ENCODE results near the gene CAP1.
"Not testable (repeated sequence)": the region's sequence is repeated elsewhere in the genome, so short reads cannot be mapped to it uniquely, and the experiment has no call there.

CAP1 gene

GRCh38 chr1:40081871-40082270 is 41.3 kb downstream of the CAP1 start:
- Histone ChIP-seq H3K4me1 (ENCODE audit: control insufficient read depth, insufficient read depth, low read length) (no peaks in the 10 kb centered on the region), H3K27ac (ENCODE audit: low read depth, low read length) (no peak overlapping the region), H3K9me3 (ENCODE audit: control insufficient read depth, insufficient read depth, low read length) (no peaks in the 10 kb centered on the region), H3K4me3 (ENCODE audit: low read depth, low read length) (no peak overlapping the region), H3K36me3 (ENCODE audit: control insufficient read depth, insufficient read depth, low read length) (peaks cover 70% of the 10 kb centered on the region), H3K27me3 (ENCODE audit: control insufficient read depth, insufficient read depth, low read length) (no peaks in the 10 kb centered on the region), H3K9ac (ENCODE audit: low read depth, low read length) (no peak overlapping the region)

GRCh38 chr1:40084750-40085149 is 44.2 kb downstream of the CAP1 start:
- H3K4me3 ChIP-seq (ENCODE audit: low read depth, low read length); H3K27me3 ChIP-seq (ENCODE audit: control insufficient read depth, insufficient read depth, low read length); H3K9ac ChIP-seq (ENCODE audit: low read depth, low read length); H3K27ac ChIP-seq (ENCODE audit: low read depth, low read length); H3K4me1 ChIP-seq (ENCODE audit: control insufficient read depth, insufficient read depth, low read length); H3K9me3 ChIP-seq (ENCODE audit: control insufficient read depth, insufficient read depth, low read length): not testable (repeated sequence)
- peaks cover 72% of the 10 kb centered on the region for H3K36me3 ChIP-seq (ENCODE audit: control insufficient read depth, insufficient read depth, low read length)

- Histone ChIP-seq H3K4me3 (ENCODE audit: low read depth, low read length) (no peak overlapping the region), H3K9ac (ENCODE audit: low read depth, low read length) (no peak overlapping the region), H3K9me3 (ENCODE audit: control insufficient read depth, insufficient read depth, low read length) (no peaks in the 10 kb centered on the region), H3K27me3 (ENCODE audit: control insufficient read depth, insufficient read depth, low read length) (no peaks in the 10 kb centered on the region), H3K4me1 (ENCODE audit: control insufficient read depth, insufficient read depth, low read length) (no peaks in the 10 kb centered on the region), H3K27ac (ENCODE audit: low read depth, low read length) (no peak overlapping the region), H3K36me3 (ENCODE audit: control insufficient read depth, insufficient read depth, low read length) (peaks cover 59% of the 10 kb centered on the region)
These were observed 50.3 kb downstream of the CAP1 start for GRCh38 chr1:40090652-40091355.

- Histone ChIP-seq H3K9me3 (ENCODE audit: control insufficient read depth, insufficient read depth, low read length) (no peaks in the 10 kb centered on the region), H3K27ac (ENCODE audit: low read depth, low read length) (no peak overlapping the region), H3K9ac (ENCODE audit: low read depth, low read length) (no peak overlapping the region), H3K36me3 (ENCODE audit: control insufficient read depth, insufficient read depth, low read length) (peaks cover 51% of the 10 kb centered on the region), H3K4me1 (ENCODE audit: control insufficient read depth, insufficient read depth, low read length) (0 out of 2 replicates have a peak, but pooled peaks cover 2% of the 10 kb centered on the region), H3K27me3 (ENCODE audit: control insufficient read depth, insufficient read depth, low read length) (no peaks in the 10 kb centered on the region), H3K4me3 (ENCODE audit: low read depth, low read length) (no peak overlapping the region)
These were observed 51.7 kb downstream of the CAP1 start for GRCh38 chr1:40092241-40092640.

- no peak overlapping the region for H3K9ac ChIP-seq (ENCODE audit: low read depth, low read length)
- H3K27ac ChIP-seq (ENCODE audit: low read depth, low read length): no peak overlapping the region
- no peak overlapping the region for H3K4me3 ChIP-seq (ENCODE audit: low read depth, low read length)
- no peaks in the 10 kb centered on the region for H3K9me3 ChIP-seq (ENCODE audit: control insufficient read depth, insufficient read depth, low read length)
- H3K4me1 ChIP-seq (ENCODE audit: control insufficient read depth, insufficient read depth, low read length): peaks cover 6% of the 10 kb centered on the region; the same call in 1 of the 2 replicates
- H3K36me3 ChIP-seq (ENCODE audit: control insufficient read depth, insufficient read depth, low read length): peaks cover 44% of the 10 kb centered on the region
- no peaks in the 10 kb centered on the region; the same call in 1 of the 2 replicates for H3K27me3 ChIP-seq (ENCODE audit: control insufficient read depth, insufficient read depth, low read length)
These were observed 52.4 kb downstream of the CAP1 start for GRCh38 chr1:40092706-40093639.

- no peak overlapping the region for H3K4me3 ChIP-seq (ENCODE audit: low read depth, low read length)
- peaks cover 29% of the 10 kb centered on the region for H3K36me3 ChIP-seq (ENCODE audit: control insufficient read depth, insufficient read depth, low read length)
- H3K27ac ChIP-seq (ENCODE audit: low read depth, low read length): no peak overlapping the region
- peaks cover 6% of the 10 kb centered on the region; the same call in 1 of the 2 replicates for H3K4me1 ChIP-seq (ENCODE audit: control insufficient read depth, insufficient read depth, low read length)
- no peaks in the 10 kb centered on the region; the same call in 1 of the 2 replicates for H3K27me3 ChIP-seq (ENCODE audit: control insufficient read depth, insufficient read depth, low read length)
- H3K9ac ChIP-seq (ENCODE audit: low read depth, low read length): no peak overlapping the region
- H3K9me3 ChIP-seq (ENCODE audit: control insufficient read depth, insufficient read depth, low read length): no peaks in the 10 kb centered on the region
These were observed 54.1 kb downstream of the CAP1 start for GRCh38 chr1:40094466-40095110.

GRCh38 chr1:40095806-40096205 is 55.3 kb downstream of the CAP1 start:
- peak overlapping the region; percentile 91; the same call in 1 of the 2 replicates for H3K4me3 ChIP-seq (ENCODE audit: low read depth, low read length)
- H3K27ac ChIP-seq (ENCODE audit: low read depth, low read length): no peak overlapping the region

GRCh38 chr1:40096646-40096976 is 56.1 kb downstream of the CAP1 start:
- Histone ChIP-seq H3K4me1 (ENCODE audit: control insufficient read depth, insufficient read depth, low read length) (peaks cover 6% of the 10 kb centered on the region; the same call in 1 of the 2 replicates), H3K27me3 (ENCODE audit: control insufficient read depth, insufficient read depth, low read length) (no peaks in the 10 kb centered on the region; the same call in 1 of the 2 replicates), H3K4me3 (ENCODE audit: low read depth, low read length) (peak overlapping the region; percentile 91), H3K9ac (ENCODE audit: low read depth, low read length) (peak overlapping the region; percentile 79), H3K9me3 (ENCODE audit: control insufficient read depth, insufficient read depth, low read length) (no peaks in the 10 kb centered on the region), H3K27ac (ENCODE audit: low read depth, low read length) (peak overlapping the region; percentile 64), H3K36me3 (ENCODE audit: control insufficient read depth, insufficient read depth, low read length) (peaks cover 9% of the 10 kb centered on the region)

More at GRCh38 chr1:40095806-40096205, 55.3 kb downstream of the CAP1 start:
- H3K9me3 ChIP-seq (ENCODE audit: control insufficient read depth, insufficient read depth, low read length): no peaks in the 10 kb centered on the region
- peaks cover 6% of the 10 kb centered on the region; the same call in 1 of the 2 replicates for H3K4me1 ChIP-seq (ENCODE audit: control insufficient read depth, insufficient read depth, low read length)
- H3K9ac ChIP-seq (ENCODE audit: low read depth, low read length): no peak overlapping the region
- peaks cover 16% of the 10 kb centered on the region for H3K36me3 ChIP-seq (ENCODE audit: control insufficient read depth, insufficient read depth, low read length)
- H3K27me3 ChIP-seq (ENCODE audit: control insufficient read depth, insufficient read depth, low read length): no peaks in the 10 kb centered on the region; the same call in 1 of the 2 replicates

- no peaks in the 10 kb centered on the region for H3K9me3 ChIP-seq (ENCODE audit: control insufficient read depth, insufficient read depth, low read length)
- H3K9ac ChIP-seq (ENCODE audit: low read depth, low read length): peak within 1 kb of the TSS; percentile 79
- no peaks in the 10 kb centered on the region; the same call in 1 of the 2 replicates for H3K27me3 ChIP-seq (ENCODE audit: control insufficient read depth, insufficient read depth, low read length)
- H3K27ac ChIP-seq (ENCODE audit: low read depth, low read length): peak within 1 kb of the TSS; percentile 64
- peaks cover 4% of the 10 kb centered on the region for H3K36me3 ChIP-seq (ENCODE audit: control insufficient read depth, insufficient read depth, low read length)
- H3K4me3 ChIP-seq (ENCODE audit: low read depth, low read length): peak within 1 kb of the TSS; percentile 91
- peaks cover 6% of the 10 kb centered on the region; the same call in 1 of the 2 replicates for H3K4me1 ChIP-seq (ENCODE audit: control insufficient read depth, insufficient read depth, low read length)
These were observed 56.7 kb downstream of the CAP1 start, which contains the start of gene PPT1 for GRCh38 chr1:40096977-40097782. Gene PPT1 (minus strand): TSS chr1:40097252. CDS start chr1:40097238, 14 bp downstream.

- Histone ChIP-seq H3K9ac (ENCODE audit: low read depth, low read length) (no peak overlapping the region), H3K27me3 (ENCODE audit: control insufficient read depth, insufficient read depth, low read length) (no peaks in the 10 kb centered on the region; the same call in 1 of the 2 replicates), H3K36me3 (ENCODE audit: control insufficient read depth, insufficient read depth, low read length) (no peaks in the 10 kb centered on the region), H3K4me1 (ENCODE audit: control insufficient read depth, insufficient read depth, low read length) (peaks cover 4% of the 10 kb centered on the region; the same call in 1 of the 2 replicates), H3K9me3 (ENCODE audit: control insufficient read depth, insufficient read depth, low read length) (no peaks in the 10 kb centered on the region), H3K4me3 (ENCODE audit: low read depth, low read length) (no peak overlapping the region), H3K27ac (ENCODE audit: low read depth, low read length) (no peak overlapping the region)
These were observed 61.5 kb downstream of the CAP1 start for GRCh38 chr1:40102038-40102437.
